Endothelial cell of umbilical vein (primary cell): ENCODE measurements around the gene NOS2. TPM values are rescaled to one million over a fixed set of nuclear protein-coding genes. Genes with fewer than 3 reads are reported as not detected.
"Not testable (repeated sequence)": the region's sequence is repeated elsewhere in the genome, so short reads cannot be mapped to it uniquely, and the experiment has no call there.

Source experiments
- BruUV-seq: library from RNA; stranded (reverse); fragments of 400-500 nt; replicated peaks from 2 replicates; lab custom pipeline; 2021; lab: Mats Ljungman, UMichigan
- CTCF ChIA-PET: fragments of 300-600, 350-600 bp; sonication (Branson Sonifier 250); formaldehyde crosslinking; loops from one replicate; lab custom pipeline; 2021; ENCODE audit warnings: antibody characterized with exemption, inconsistent platforms; lab: Charles Lee
- POLR2A ChIA-PET: fragments of 300-600, 350-600 bp; sonication (Branson Sonifier 250); formaldehyde crosslinking; loops from one replicate; lab custom pipeline; 2021; ENCODE audit warnings: antibody characterized with exemption, inconsistent platforms; lab: Charles Lee
- DNase-seq: peaks from one replicate; pipeline ENCODE4 v3.0.0-alpha.2; 2011; ENCODE audit warnings: low read depth, low spot score
- FAIRE-seq: peaks from 2 replicates; lab custom pipeline; 2011; peaks lifted over from hg19 to GRCh38; lab: Jason Lieb, UNC
- H2AFZ ChIP-seq: 2 replicates; pipeline ENCODE4 v1.6.0; 2012; ENCODE audit warnings: low read depth, low read length, control low read depth, inconsistent platforms
- H3K27ac ChIP-seq: 2 replicates; pipeline ENCODE4 v1.5.1; 2011; ENCODE audit warnings: low read depth, mild to moderate bottlenecking, control low read depth, low read length, moderate library complexity; ENCODE audit not compliant: insufficient read depth
- H3K27me3 ChIP-seq, 2 experiments: 2 replicates each; pipeline versions ENCODE4 v1.6.0 to v1.6.1; 2011; ENCODE audit warnings: low read length in 2 of 2, mixed read lengths in 1 of 2; ENCODE audit not compliant: control insufficient read depth in 2 of 2, insufficient read depth in 2 of 2
- H3K36me3 ChIP-seq, 2 experiments: 2 replicates in 1 of 2; 3 replicates in 1 of 2; pipeline ENCODE4 v1.5.1; 2011; ENCODE audit warnings: low read length in 2 of 2, mild to moderate bottlenecking in 1 of 2, moderate library complexity in 1 of 2; ENCODE audit not compliant: control insufficient read depth in 2 of 2, insufficient read depth in 2 of 2; ENCODE audit errors: extremely low read depth in 1 of 2
- H3K4me1 ChIP-seq: 3 replicates; pipeline ENCODE4 v1.5.1; 2011; ENCODE audit warnings: mild to moderate bottlenecking, low read length; ENCODE audit not compliant: control insufficient read depth, insufficient read depth; ENCODE audit errors: extremely low read depth
- H3K4me2 ChIP-seq: 2 replicates; pipeline ENCODE4 v1.6.1; 2011; ENCODE audit warnings: low read length, control low read depth, mixed read lengths; ENCODE audit not compliant: insufficient read depth
- H3K4me3 ChIP-seq, 3 experiments: fragments of 200-600 bp in 1 of 3; sonication (generic), shearing (Covaris generic) in 1 of 3; replicated peaks in 1 of 3; 2 replicates each; pipeline ENCODE4 v1.5.1; 2011 to 2016; ENCODE audit warnings: control low read depth in 3 of 3, low read length in 3 of 3, mild to moderate bottlenecking in 2 of 3, inconsistent platforms in 1 of 3, low read depth in 1 of 3, moderate library complexity in 1 of 3; ENCODE audit not compliant: insufficient read depth in 1 of 3
- H3K79me2 ChIP-seq: 2 replicates; pipeline ENCODE4 v1.6.0; 2012; ENCODE audit warnings: low read length, inconsistent platforms; ENCODE audit not compliant: control insufficient read depth, insufficient read depth
- H3K9ac ChIP-seq: replicated peaks from 2 replicates; pipeline ENCODE3; 2011; ENCODE audit warnings: low read length, control low read depth; ENCODE audit not compliant: insufficient read depth; ENCODE audit errors: extremely low read depth
- H3K9me1 ChIP-seq: replicated peaks from 3 replicates; pipeline ENCODE4 v1.6.0; 2011; ENCODE audit warnings: mild to moderate bottlenecking, low read length; ENCODE audit not compliant: control insufficient read depth, insufficient read depth; ENCODE audit errors: extremely low read depth
- H3K9me3 ChIP-seq: replicated peaks from 2 replicates; pipeline ENCODE4 v1.5.1; 2012; ENCODE audit warnings: low read length, inconsistent platforms; ENCODE audit not compliant: control insufficient read depth, insufficient read depth
- H4K20me1 ChIP-seq: replicated peaks from 2 replicates; pipeline ENCODE3; 2011; ENCODE audit warnings: mild to moderate bottlenecking, low read length; ENCODE audit not compliant: control insufficient read depth, insufficient read depth; ENCODE audit errors: extremely low read depth
- EZH2 ChIP-seq: IDR thresholded peaks from 2 replicates; pipeline ENCODE4 v1.6.1; 2012; ENCODE audit warnings: borderline replicate concordance, low read depth, mild to moderate bottlenecking, moderate library complexity, low read length, inconsistent platforms; ENCODE audit not compliant: severe bottlenecking
- FOS ChIP-seq: IDR thresholded peaks from 2 replicates; pipeline ENCODE4 v1.6.1; 2011; ENCODE audit warnings: mild to moderate bottlenecking, low read length, moderate library complexity, borderline replicate concordance; ENCODE audit not compliant: insufficient read depth
- GATA2 ChIP-seq: IDR thresholded peaks from 2 replicates; pipeline ENCODE4 v1.7.0; 2011; ENCODE audit warnings: low read depth, mild to moderate bottlenecking, moderate library complexity, mixed read lengths, low read length; ENCODE audit not compliant: insufficient read length, insufficient read depth
- POLR2A ChIP-seq: IDR thresholded peaks from 2 replicates; pipeline ENCODE4 v1.6.1; 2012; ENCODE audit warnings: low read depth, mild to moderate bottlenecking, control low read depth, low read length
- POLR2AphosphoS5 ChIP-seq: IDR thresholded peaks from 2 replicates; pipeline ENCODE4 v1.6.1; 2012; ENCODE audit warnings: low read depth, mild to moderate bottlenecking, control low read depth, low read length, moderate library complexity; ENCODE audit not compliant: insufficient read depth
- dilution Hi-C: fragments of 300-500 bp; cut with MboI; formaldehyde crosslinking; loops from one replicate; pipeline ENCODE4 v1.15.0; 2019; ENCODE audit warnings: low sequenced_read_pairs; ENCODE audit not compliant: extremely low pct_ligation_motif_present
- intact Hi-C: fragments of 100-400 bp; cut with micrococcal nuclease; formaldehyde crosslinking; loops from one replicate; pipeline ENCODE4 v1.10.0; 2022
- polyA plus RNA-seq, 4 experiments: library from polyadenylated mRNA; depleted of rRNA in 3 of 4; stranded (reverse) in 3 of 4; unstranded in 1 of 4; fragments of >200 nt; gene quantifications; 2 replicates each; pipeline versions ENCODE4 v1.2.1 to v1.2.3, GENCODE V29; 2011 to 2012; ENCODE audit warnings: missing spikeins in 1 of 4
- total RNA-seq: library from RNA; stranded (reverse); gene quantifications from 2 replicates; pipeline ENCODE4 v1.2.3, GENCODE V29; 2021
- TF ChIP-seq, protein P1 (sequence below), 2 donors: IDR thresholded peaks; 1 replicate in 1 of 2; 2 replicates in 1 of 2; pipeline ENCODE4 v1.5.1; 2011; ENCODE audit warnings: low read length in 2 of 2, mild to moderate bottlenecking in 2 of 2, moderate library complexity in 2 of 2, control low read depth in 1 of 2, inconsistent platforms in 1 of 2, low read depth in 1 of 2; ENCODE audit not compliant: insufficient read depth in 1 of 2; ENCODE audit errors: extremely low read depth in 1 of 2
- TF ChIP-seq, protein P2 (sequence below): IDR thresholded peaks from 2 replicates; pipeline ENCODE4 v1.6.1; 2011; ENCODE audit not compliant: insufficient read depth, insufficient read length

NOS2 gene
- total and polyA plus RNA-seq, 2 donors (not counting 3 experiments of a cell fraction or from before 2014, with no cell fraction given): 0.01 TPM; not detected in 1

DNA sequence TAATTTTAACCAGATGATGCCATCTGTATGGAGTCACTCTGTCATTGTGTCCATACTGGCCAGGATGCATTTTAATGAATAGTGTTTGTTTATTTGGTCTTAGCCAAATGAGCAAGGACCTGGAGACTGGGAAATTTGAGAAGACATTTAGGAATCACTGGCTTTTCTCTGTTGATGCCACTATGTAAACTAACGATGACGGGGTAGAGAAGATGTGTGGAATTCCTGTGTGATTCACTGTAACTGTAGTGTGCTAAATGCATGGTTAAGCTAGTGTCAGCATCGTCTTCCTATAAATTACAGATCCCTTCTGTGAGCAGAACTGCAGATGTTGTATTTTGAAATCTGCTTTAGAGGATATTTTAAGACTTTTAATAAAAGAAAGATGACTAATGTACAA lies 66.6 kb downstream of the NOS2 start:
- Histone ChIP-seq H3K9me3 (no peaks in the 10 kb centered on the region), H3K36me3 (no peaks in the 10 kb centered on the region), H3K9ac (no peak overlapping the region), H2AFZ (no peak overlapping the region), H3K4me1 (no peaks in the 10 kb centered on the region), H3K4me2 (no peak overlapping the region), H4K20me1 (no peaks in the 10 kb centered on the region), H3K79me2 (no peaks in the 10 kb centered on the region), H3K9me1 (no peaks in the 10 kb centered on the region), H3K27me3 (peaks cover 6 to 9% of the 10 kb centered on the region in 2 experiments), H3K27ac (no peak overlapping the region), H3K4me3 (no peak overlapping the region)
- BruUV-seq: no TSS peak
- TF ChIP-seq FOS (no peak), EZH2 (no peak), POLR2A (no peak), GATA2 (no peak), POLR2AphosphoS5 (no peak)
- TF ChIP-seq, protein P1, sequence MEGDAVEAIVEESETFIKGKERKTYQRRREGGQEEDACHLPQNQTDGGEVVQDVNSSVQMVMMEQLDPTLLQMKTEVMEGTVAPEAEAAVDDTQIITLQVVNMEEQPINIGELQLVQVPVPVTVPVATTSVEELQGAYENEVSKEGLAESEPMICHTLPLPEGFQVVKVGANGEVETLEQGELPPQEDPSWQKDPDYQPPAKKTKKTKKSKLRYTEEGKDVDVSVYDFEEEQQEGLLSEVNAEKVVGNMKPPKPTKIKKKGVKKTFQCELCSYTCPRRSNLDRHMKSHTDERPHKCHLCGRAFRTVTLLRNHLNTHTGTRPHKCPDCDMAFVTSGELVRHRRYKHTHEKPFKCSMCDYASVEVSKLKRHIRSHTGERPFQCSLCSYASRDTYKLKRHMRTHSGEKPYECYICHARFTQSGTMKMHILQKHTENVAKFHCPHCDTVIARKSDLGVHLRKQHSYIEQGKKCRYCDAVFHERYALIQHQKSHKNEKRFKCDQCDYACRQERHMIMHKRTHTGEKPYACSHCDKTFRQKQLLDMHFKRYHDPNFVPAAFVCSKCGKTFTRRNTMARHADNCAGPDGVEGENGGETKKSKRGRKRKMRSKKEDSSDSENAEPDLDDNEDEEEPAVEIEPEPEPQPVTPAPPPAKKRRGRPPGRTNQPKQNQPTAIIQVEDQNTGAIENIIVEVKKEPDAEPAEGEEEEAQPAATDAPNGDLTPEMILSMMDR (IDR thresholded peaks at IDR 0.05; ENCODE audit: extremely low read depth in 1 of 2, insufficient read depth in 1 of 2, low read depth in 1 of 2, low read length in 2 of 2): no peak
- TF ChIP-seq, protein P2, sequence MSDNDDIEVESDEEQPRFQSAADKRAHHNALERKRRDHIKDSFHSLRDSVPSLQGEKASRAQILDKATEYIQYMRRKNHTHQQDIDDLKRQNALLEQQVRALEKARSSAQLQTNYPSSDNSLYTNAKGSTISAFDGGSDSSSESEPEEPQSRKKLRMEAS: no peak
- DNase-seq: no peak
- intact Hi-C loops: no loop called here
- POLR2A ChIA-PET: no interaction called here
- no peak for FAIRE-seq
- CTCF ChIA-PET: interaction anchor here (0.9 kb wide), 1 partner anchor 8 kb away, joined by 3 read pairs; no protein-coding TSS in a partner anchor
- dilution Hi-C loops: no loop called here

DNA sequence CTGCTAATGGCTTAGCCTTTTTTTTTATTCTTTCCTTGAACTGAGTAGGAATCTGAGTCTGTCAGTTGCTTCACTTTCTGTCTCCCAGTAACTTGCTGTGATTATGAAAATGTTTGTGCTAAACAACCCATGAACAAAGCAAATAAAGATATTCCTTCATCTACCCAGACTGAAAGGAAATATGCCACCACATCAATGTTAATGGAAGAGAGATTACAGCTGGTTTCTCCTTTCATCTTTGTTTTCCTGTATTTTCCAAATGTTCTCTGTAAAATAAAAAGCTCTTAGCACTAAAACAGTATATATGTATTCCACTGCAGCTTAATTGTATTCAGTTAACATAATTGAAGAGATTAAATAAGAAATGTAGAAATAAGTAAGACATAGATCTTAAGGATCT lies 67.6 kb downstream of the NOS2 start:
- H3K36me3 ChIP-seq, H3K27ac ChIP-seq, H3K9ac ChIP-seq, H3K4me1 ChIP-seq, BruUV-seq, H3K27me3 ChIP-seq, H2AFZ ChIP-seq, H3K9me1 ChIP-seq, intact Hi-C loops, H3K4me2 ChIP-seq, H4K20me1 ChIP-seq, DNase-seq, POLR2A ChIA-PET, CTCF ChIA-PET, H3K9me3 ChIP-seq, H3K79me2 ChIP-seq, dilution Hi-C loops, H3K4me3 ChIP-seq: not testable (repeated sequence)
- peak; percentile 21 for FAIRE-seq

DNA sequence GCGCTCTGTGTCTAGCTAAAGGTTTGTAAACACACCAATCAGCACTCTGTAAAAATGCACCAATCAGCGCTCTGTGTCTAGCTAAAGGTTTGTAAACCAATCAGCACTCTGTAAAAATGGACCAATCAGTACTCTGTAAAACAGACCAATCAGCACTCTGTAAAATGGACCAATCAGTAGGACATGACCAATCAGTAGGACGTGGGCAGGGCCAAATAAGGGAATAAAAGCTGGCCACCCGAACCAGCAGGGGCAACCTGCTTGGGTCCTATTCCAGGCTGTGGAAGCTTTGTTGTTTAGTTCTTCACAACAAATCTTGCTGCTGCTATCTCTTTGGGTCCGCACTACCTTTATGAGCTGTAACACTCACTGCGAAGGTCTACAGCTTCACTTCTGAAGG lies 74.3 kb downstream of the NOS2 start:
- H3K9me1 ChIP-seq, FAIRE-seq, H3K4me3 ChIP-seq, H3K27ac ChIP-seq, intact Hi-C loops, H3K9ac ChIP-seq, H3K36me3 ChIP-seq, H3K4me2 ChIP-seq, dilution Hi-C loops, H2AFZ ChIP-seq, H3K79me2 ChIP-seq, H3K9me3 ChIP-seq, POLR2A ChIA-PET, DNase-seq, H3K4me1 ChIP-seq, H3K27me3 ChIP-seq, H4K20me1 ChIP-seq, BruUV-seq: not testable (repeated sequence)
- CTCF ChIA-PET: interaction anchor here (1.3 kb wide), 1 partner anchor 15 kb away, joined by 3 read pairs; no protein-coding TSS in a partner anchor
